Muscle of leg (tissue), 11 donors: ENCODE results near the gene KRT222. TPM values are rescaled to one million over a fixed set of nuclear protein-coding genes. Genes with fewer than 3 reads are reported as not detected.

Experiments used
- DNase-seq: peaks from one replicate; pipeline ENCODE4 v3.0.0; 2013
- H3K27ac ChIP-seq: one replicate; pipeline ENCODE4 v1.5.1; 2013; ENCODE audit warnings: mild to moderate bottlenecking, low read length, control low read depth
- H3K27me3 ChIP-seq: one replicate; pipeline ENCODE4 v1.6.1; 2013; ENCODE audit warnings: low read length; ENCODE audit not compliant: control insufficient read depth, insufficient read depth
- H3K36me3 ChIP-seq: one replicate; pipeline ENCODE4 v1.6.1; 2013; ENCODE audit warnings: low read length; ENCODE audit not compliant: control insufficient read depth, insufficient read depth
- H3K4me1 ChIP-seq: one replicate; pipeline ENCODE4 v1.6.1; 2013; ENCODE audit warnings: low read length; ENCODE audit not compliant: control insufficient read depth, insufficient read depth
- H3K4me3 ChIP-seq: one replicate; pipeline ENCODE4 v1.5.1; 2013; ENCODE audit warnings: low read length, control low read depth
- H3K9me3 ChIP-seq: replicated peaks from 2 replicates; pipeline ENCODE4 v1.6.1; 2013; ENCODE audit warnings: low read depth, low read length; ENCODE audit not compliant: control insufficient read depth
- WGBS: methylation state at CpG from one replicate; pipeline ENCODE4 v1.1.5; 2013; ENCODE audit warnings: missing lambda C conversion rate; ENCODE audit not compliant: insufficient coverage; 5-methylcytosine and 5-hydroxymethylcytosine counted together
- polyA plus RNA-seq, 8 donors: library from polyadenylated mRNA; unstranded; fragments of 120-200 nt; gene quantifications; one replicate each; pipeline versions ENCODE4 v1.2.1 to v1.2.3, GENCODE V29; 2013; ENCODE audit warnings: inconsistent platforms in 1 of 8, low replicate concordance in 1 of 8; ENCODE audit not compliant: insufficient read length in 8 of 8, insufficient read depth in 1 of 8
- total RNA-seq: library from RNA; stranded (reverse); fragments of 120-200 nt; gene quantifications from one replicate; pipeline ENCODE4 v1.2.4, GENCODE V29; 2013

KRT222 gene
- total and polyA plus RNA-seq, 9 donors, result 0.04 to 1.3 (median 0.24) TPM; not detected in 1

- Histone ChIP-seq H3K4me1 (no peaks in the 10 kb centered on the region), H3K36me3 (peaks cover 49% of the 10 kb centered on the region)
- WGBS, result no CpG with 5 or more reads among the region's 1 CpG
These were observed 31.1 kb downstream of the KRT222 start for GRCh38 chr17:40633871-40634270.

GRCh38 chr17:40632216-40632615 lies 32.8 kb downstream of the KRT222 start:
- peaks cover 50% of the 10 kb centered on the region for H3K36me3 ChIP-seq
- no peaks in the 10 kb centered on the region for H3K27me3 ChIP-seq
- H3K4me1 ChIP-seq, result no peaks in the 10 kb centered on the region
- 30% methylated on average over 2 of the region's 9 CpGs for WGBS
- no peaks in the 10 kb centered on the region for H3K9me3 ChIP-seq
- H3K27ac ChIP-seq, result no peak overlapping the region
- H3K4me3 ChIP-seq, result no peak overlapping the region
- peak; percentile 57 for DNase-seq

More at GRCh38 chr17:40633871-40634270, 31.1 kb downstream of the KRT222 start:
- Histone ChIP-seq H3K27ac (no peak overlapping the region), H3K27me3 (no peaks in the 10 kb centered on the region), H3K9me3 (no peaks in the 10 kb centered on the region), H3K4me3 (no peak overlapping the region)
- DNase-seq, result no peak

- Histone ChIP-seq H3K9me3 (no peaks in the 10 kb centered on the region), H3K4me3 (no peak overlapping the region), H3K4me1 (no peaks in the 10 kb centered on the region), H3K36me3 (peaks cover 41% of the 10 kb centered on the region), H3K27ac (no peak overlapping the region), H3K27me3 (no peaks in the 10 kb centered on the region)
- no peak for DNase-seq
- no CpG with 5 or more reads among the region's 2 CpGs for WGBS
These were observed 35.1 kb downstream of the KRT222 start for GRCh38 chr17:40629842-40630241.

GRCh38 chr17:40625311-40625710 lies 39.7 kb downstream of the KRT222 start:
- H3K4me1 ChIP-seq, result no peaks in the 10 kb centered on the region
- H3K27ac ChIP-seq, result no peak overlapping the region
- H3K9me3 ChIP-seq, result no peaks in the 10 kb centered on the region
- H3K27me3 ChIP-seq, result no peaks in the 10 kb centered on the region
- DNase-seq, result no peak
- 64% methylated on average over 2 of the region's 5 CpGs for WGBS
- peaks cover 11% of the 10 kb centered on the region for H3K36me3 ChIP-seq
- H3K4me3 ChIP-seq, result no peak overlapping the region

- H3K9me3 ChIP-seq, result no peaks in the 10 kb centered on the region
- 88% methylated on average over 5 of the region's 12 CpGs for WGBS
These were observed 41.4 kb downstream of the KRT222 start for GRCh38 chr17:40623419-40624210.

GRCh38 chr17:40622509-40622928 lies 42.5 kb downstream of the KRT222 start:
- Histone ChIP-seq H3K4me1 (peaks cover 6% of the 10 kb centered on the region), H3K27me3 (peaks cover 2% of the 10 kb centered on the region), H3K9me3 (no peaks in the 10 kb centered on the region), H3K4me3 (no peak overlapping the region), H3K36me3 (peaks cover 3% of the 10 kb centered on the region), H3K27ac (no peak overlapping the region)
- no peak for DNase-seq
- no CpG with 5 or more reads among the region's 3 CpGs for WGBS

More at GRCh38 chr17:40623419-40624210, 41.4 kb downstream of the KRT222 start:
- H3K27me3 ChIP-seq, result no peaks in the 10 kb centered on the region
- no peak for DNase-seq
- H3K4me3 ChIP-seq, result no peak overlapping the region
- peaks cover 7% of the 10 kb centered on the region for H3K36me3 ChIP-seq
- peaks cover 6% of the 10 kb centered on the region for H3K4me1 ChIP-seq
- no peak overlapping the region for H3K27ac ChIP-seq

- H3K4me1 ChIP-seq, result peaks cover 6% of the 10 kb centered on the region
- DNase-seq, result no peak
- H3K27me3 ChIP-seq, result peaks cover 2% of the 10 kb centered on the region
- 60% methylated on average over 1 of the region's 8 CpGs for WGBS
- H3K36me3 ChIP-seq, result no peaks in the 10 kb centered on the region
- no peak overlapping the region for H3K27ac ChIP-seq
- no peak overlapping the region for H3K4me3 ChIP-seq
- no peaks in the 10 kb centered on the region for H3K9me3 ChIP-seq
These were observed 43.4 kb downstream of the KRT222 start for GRCh38 chr17:40621578-40621977.

- Histone ChIP-seq H3K4me3 (no peak overlapping the region), H3K27ac (no peak overlapping the region), H3K9me3 (no peaks in the 10 kb centered on the region), H3K36me3 (no peaks in the 10 kb centered on the region), H3K27me3 (peaks cover 2% of the 10 kb centered on the region), H3K4me1 (peaks cover 6% of the 10 kb centered on the region)
- WGBS, result 93% methylated on average over 3 of the region's 6 CpGs
- no peak for DNase-seq
These were observed 44.0 kb downstream of the KRT222 start for GRCh38 chr17:40621019-40621418.

GRCh38 chr17:40618754-40619625 lies 46.0 kb downstream of the KRT222 start:
- H3K27me3 ChIP-seq, result peaks cover 9% of the 10 kb centered on the region
- 71% methylated on average over 12 of the region's 16 CpGs for WGBS
- peaks cover 13% of the 10 kb centered on the region for H3K4me1 ChIP-seq
- no peak for DNase-seq
- H3K27ac ChIP-seq, result no peak overlapping the region
- no peaks in the 10 kb centered on the region for H3K9me3 ChIP-seq
- no peaks in the 10 kb centered on the region for H3K36me3 ChIP-seq
- no peak overlapping the region for H3K4me3 ChIP-seq

GRCh38 chr17:40617678-40618240 lies 47.2 kb downstream of the KRT222 start:
- Histone ChIP-seq H3K4me1 (peaks cover 13% of the 10 kb centered on the region), H3K9me3 (no peaks in the 10 kb centered on the region), H3K4me3 (no peak overlapping the region), H3K36me3 (no peaks in the 10 kb centered on the region), H3K27me3 (peaks cover 12% of the 10 kb centered on the region), H3K27ac (no peak overlapping the region)
- DNase-seq, result peak; percentile 47
- WGBS, result 49% methylated on average over 7 of the region's 11 CpGs
